GM21367 (cell line): ENCODE data around the gene TMEM47.

Experiments
- ATAC-seq: cut with Tn5 transposase; IDR thresholded peaks from one replicate; pipeline ENCODE4 v1.9.1; 2021; ENCODE audit not compliant: unreplicated experiment

TMEM47 gene

GRCh38 chrX:34586346-34586911 lies 70.7 kb downstream of the TMEM47 start:
- ATAC-seq, result no peak

GRCh38 chrX:34585561-34585960 lies 71.5 kb downstream of the TMEM47 start:
- ATAC-seq, result no peak

- no peak for ATAC-seq
These were observed 72.3 kb downstream of the TMEM47 start for GRCh38 chrX:34584781-34585180.

GRCh38 chrX:34580069-34580468 lies 77.0 kb downstream of the TMEM47 start:
- ATAC-seq, result no peak

GRCh38 chrX:34578237-34578636 lies 78.8 kb downstream of the TMEM47 start:
- ATAC-seq, result no peak
